Astrocyte of the spinal cord (primary cell): ENCODE measurements around the gene MCOLN2.
"Not testable (repeated sequence)": the region's sequence is repeated elsewhere in the genome, so short reads cannot be mapped to it uniquely, and the experiment has no call there.

Experiments
- DNase-seq: peaks from one replicate; pipeline ENCODE4 v3.0.0; 2011; ENCODE audit warnings: low read depth, low spot score
- H3K4me3 ChIP-seq: 2 replicates; pipeline ENCODE4 v1.5.1; 2011; ENCODE audit warnings: low read depth, mild to moderate bottlenecking, low read length, moderate library complexity
- CTCF ChIP-seq: IDR thresholded peaks from 2 replicates; pipeline ENCODE4 v1.5.1; 2012; ENCODE audit warnings: low read depth, mild to moderate bottlenecking, low read length, inconsistent platforms
- in situ Hi-C: cut with HindIII; loops from 2 replicates; pipeline ENCODE4 v1.10.0; 2017; ENCODE audit warnings: low sequenced_read_pairs

The MCOLN2 gene

DNA sequence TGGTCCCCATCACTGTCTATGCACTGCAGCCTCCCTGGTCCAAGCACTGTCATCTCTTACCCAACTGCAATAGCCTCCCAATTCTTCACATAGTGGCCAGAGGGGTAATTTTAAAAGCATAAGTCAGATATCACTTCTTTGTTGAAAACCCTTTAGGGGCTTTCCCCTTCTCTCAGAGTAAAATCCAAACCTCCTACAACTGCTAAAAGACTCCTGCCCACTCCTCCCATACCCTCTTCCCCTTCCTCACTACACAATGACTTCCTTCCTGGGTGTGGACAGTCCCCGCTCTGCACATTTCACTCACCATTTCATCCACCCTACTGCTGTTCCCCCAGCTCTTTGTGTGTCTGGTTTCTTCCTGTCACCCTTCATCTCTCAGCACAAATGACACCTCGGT lies 8.3 kb downstream of the MCOLN2 start:
- H3K4me3 ChIP-seq = no peak overlapping the region
- in situ Hi-C loops = no loop called here
- no peak for DNase-seq
- no peak for TF ChIP-seq CTCF

- DNase-seq, H3K4me3 ChIP-seq, in situ Hi-C loops: not testable (repeated sequence)
Observed at GRCh38 chr1:84986561-84986960, 10.4 kb downstream of the MCOLN2 start.

DNA sequence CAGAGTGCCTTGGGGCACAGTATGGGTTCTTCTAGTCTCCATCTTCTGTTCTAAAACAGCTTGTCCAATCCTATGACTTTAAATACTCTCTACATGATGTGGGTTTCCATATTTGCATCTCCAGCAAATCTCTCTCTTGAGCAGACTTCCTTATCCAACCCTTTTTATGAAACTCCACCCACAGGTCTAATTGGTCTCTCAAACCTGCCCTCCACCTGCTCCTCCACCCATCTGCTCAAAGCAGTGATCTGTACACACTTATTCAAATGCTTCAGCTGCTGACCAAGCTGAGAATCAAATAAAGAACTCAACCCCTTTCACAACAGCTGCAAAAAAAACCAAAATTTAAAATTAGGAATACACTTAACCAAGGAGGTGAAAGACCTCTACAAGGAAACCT lies 11.5 kb downstream of the MCOLN2 start:
- no peak for DNase-seq
- no peak overlapping the region for H3K4me3 ChIP-seq
- in situ Hi-C loops = no loop called here
- TF ChIP-seq CTCF = no peak

GRCh38 chr1:84982395-84982794 lies 14.5 kb downstream of the MCOLN2 start:
- in situ Hi-C loops = no loop called here

GRCh38 chr1:84975035-84975434 lies 21.9 kb downstream of the MCOLN2 start:
- no peak for TF ChIP-seq CTCF
- H3K4me3 ChIP-seq = no peak overlapping the region
- in situ Hi-C loops = no loop called here
- DNase-seq = no peak

More at GRCh38 chr1:84982395-84982794, 14.5 kb downstream of the MCOLN2 start:
- no peak for TF ChIP-seq CTCF
- DNase-seq = no peak
- no peak overlapping the region for H3K4me3 ChIP-seq

GRCh38 chr1:84973498-84974334 lies 23.2 kb downstream of the MCOLN2 start:
- H3K4me3 ChIP-seq = no peak overlapping the region
- no peak for TF ChIP-seq CTCF
- in situ Hi-C loops = no loop called here
- DNase-seq = no peak

GRCh38 chr1:84972377-84972987 lies 24.4 kb downstream of the MCOLN2 start:
- H3K4me3 ChIP-seq = no peak overlapping the region
- in situ Hi-C loops = no loop called here
- DNase-seq = no peak
- no peak for TF ChIP-seq CTCF
